ENCODE measurements around the gene CHST8. TPM values are rescaled to one million over a fixed set of nuclear protein-coding genes. Genes with fewer than 3 reads are reported as not detected.

The CHST8 gene
- total and polyA plus RNA-seq, 4 donors = 0.05 to 0.07 TPM; not detected in 2

DNA sequence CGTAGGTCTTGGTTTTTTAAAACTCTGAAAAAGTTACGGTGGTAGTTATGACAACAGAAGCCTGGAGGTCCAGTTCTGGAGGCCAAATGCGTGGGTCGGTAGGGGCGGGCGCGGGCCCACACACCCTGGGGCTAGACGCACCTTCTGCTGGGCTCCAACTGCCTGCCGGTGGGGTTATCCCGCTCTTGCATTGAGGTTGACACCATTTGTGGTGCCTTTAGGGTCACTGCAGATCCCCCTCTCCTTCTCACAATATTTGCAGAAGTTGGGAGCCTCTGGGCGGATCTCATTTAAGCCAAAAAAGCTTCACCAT lies 81.6 kb downstream of the CHST8 start:
- no peak for DNase-seq (ENCODE audit: low spot score)
- WGBS = 77% methylated on average over 11 of the region's 11 CpGs

DNA sequence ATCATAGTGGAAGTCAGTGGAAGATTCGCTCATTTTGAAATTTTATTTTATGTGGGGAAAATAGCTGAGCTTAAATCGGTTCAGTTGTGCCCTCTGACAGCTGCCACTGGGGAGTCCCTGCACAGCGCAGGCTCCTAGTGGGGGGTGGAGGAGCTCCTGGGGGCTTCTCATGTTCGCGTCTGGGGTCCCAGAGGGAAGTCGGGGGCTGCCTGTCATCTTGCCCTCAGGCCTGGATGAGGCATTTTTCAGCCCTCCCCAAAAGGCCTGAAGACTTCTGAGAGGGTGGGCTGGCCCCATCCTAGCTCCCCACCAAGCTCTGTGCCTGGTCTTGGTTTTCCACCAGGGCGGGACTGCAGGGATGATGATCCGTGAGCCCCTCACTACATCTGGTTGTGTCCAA lies 82.1 kb downstream of the CHST8 start:
- Histone ChIP-seq H3K4me3 (ENCODE audit: low read depth in 1 of 3, low read length in 3 of 3) (no peak overlapping the region), H3K27ac (ENCODE audit: low read depth in 1 of 2, low read length in 2 of 2) (no peak overlapping the region), H3K36me3 (ENCODE audit: control insufficient read depth in 4 of 4, insufficient read depth in 3 of 4, low read depth in 1 of 4, low read length in 3 of 4) (no peaks in the 10 kb centered on the region), H3K9me3 (ENCODE audit: control insufficient read depth in 4 of 4, low read length in 3 of 4) (no peaks in the 10 kb centered on the region), H3K4me1 (ENCODE audit: control insufficient read depth in 4 of 4, insufficient read depth in 4 of 4, low read length in 3 of 4) (no peaks in the 10 kb centered on the region), H3K9ac (ENCODE audit: low read depth in 1 of 2, low read length in 2 of 2) (no peak overlapping the region), H3K27me3 (ENCODE audit: control insufficient read depth in 4 of 4, insufficient read depth in 4 of 4, low read length in 3 of 4) (peaks cover 0 to 4% (median 0%) of the 10 kb centered on the region in 4 donors)
- 81% methylated on average over 8 of the region's 8 CpGs for WGBS
- TF ChIP-seq SP1 (IDR thresholded peaks at IDR 0.05) (no peak), FOXA2 (IDR thresholded peaks at IDR 0.05) (no peak), FOXA1 (IDR thresholded peaks at IDR 0.05) (no peak), HNF4A (conservative IDR thresholded peaks at IDR 0.05) (no peak), TAF1 (conservative IDR thresholded peaks at IDR 0.05) (no peak), RXRA (IDR thresholded peaks at IDR 0.05) (no peak)
- TF ChIP-seq, protein P1, sequence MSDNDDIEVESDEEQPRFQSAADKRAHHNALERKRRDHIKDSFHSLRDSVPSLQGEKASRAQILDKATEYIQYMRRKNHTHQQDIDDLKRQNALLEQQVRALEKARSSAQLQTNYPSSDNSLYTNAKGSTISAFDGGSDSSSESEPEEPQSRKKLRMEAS (IDR thresholded peaks at IDR 0.05) = no peak
- no peak for DNase-seq (ENCODE audit: low spot score)

More for the DNA sequence above, 81.6 kb downstream of the CHST8 start:
- TF ChIP-seq TAF1 (conservative IDR thresholded peaks at IDR 0.05) (no peak), FOXA1 (IDR thresholded peaks at IDR 0.05) (no peak), HNF4A (conservative IDR thresholded peaks at IDR 0.05) (no peak), HNF4G (IDR thresholded peaks at IDR 0.05) (no peak), YY1 (IDR thresholded peaks at IDR 0.05) (no peak), NR2F2 (IDR thresholded peaks at IDR 0.05) (no peak), GABPA (IDR thresholded peaks at IDR 0.05 in 1 of 2, conservative IDR thresholded peaks at IDR 0.05 in 1 of 2) (no peak), EGR1 (IDR thresholded peaks at IDR 0.05; ENCODE audit: low read depth in 2 of 2) (no peak), RXRA (IDR thresholded peaks at IDR 0.05) (no peak)
- TF ChIP-seq, protein P1 (IDR thresholded peaks at IDR 0.05) = no peak
- TF ChIP-seq, protein P2, sequence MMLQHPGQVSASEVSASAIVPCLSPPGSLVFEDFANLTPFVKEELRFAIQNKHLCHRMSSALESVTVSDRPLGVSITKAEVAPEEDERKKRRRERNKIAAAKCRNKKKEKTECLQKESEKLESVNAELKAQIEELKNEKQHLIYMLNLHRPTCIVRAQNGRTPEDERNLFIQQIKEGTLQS (IDR thresholded peaks at IDR 0.05) = no peak
- Histone ChIP-seq H3K27ac (ENCODE audit: low read depth in 1 of 2, low read length in 2 of 2) (no peak overlapping the region), H3K9me3 (ENCODE audit: control insufficient read depth in 4 of 4, low read length in 3 of 4) (no peaks in the 10 kb centered on the region), H3K27me3 (ENCODE audit: control insufficient read depth in 4 of 4, insufficient read depth in 4 of 4, low read length in 3 of 4) (peaks cover 0 to 4% (median 0%) of the 10 kb centered on the region in 4 donors), H3K9ac (ENCODE audit: low read depth in 1 of 2, low read length in 2 of 2) (no peak overlapping the region), H3K4me3 (ENCODE audit: low read depth in 1 of 3, low read length in 3 of 3) (no peak overlapping the region), H3K4me1 (ENCODE audit: control insufficient read depth in 4 of 4, insufficient read depth in 4 of 4, low read length in 3 of 4) (no peaks in the 10 kb centered on the region), H3K36me3 (ENCODE audit: control insufficient read depth in 4 of 4, insufficient read depth in 3 of 4, low read depth in 1 of 4, low read length in 3 of 4) (no peaks in the 10 kb centered on the region)

DNA sequence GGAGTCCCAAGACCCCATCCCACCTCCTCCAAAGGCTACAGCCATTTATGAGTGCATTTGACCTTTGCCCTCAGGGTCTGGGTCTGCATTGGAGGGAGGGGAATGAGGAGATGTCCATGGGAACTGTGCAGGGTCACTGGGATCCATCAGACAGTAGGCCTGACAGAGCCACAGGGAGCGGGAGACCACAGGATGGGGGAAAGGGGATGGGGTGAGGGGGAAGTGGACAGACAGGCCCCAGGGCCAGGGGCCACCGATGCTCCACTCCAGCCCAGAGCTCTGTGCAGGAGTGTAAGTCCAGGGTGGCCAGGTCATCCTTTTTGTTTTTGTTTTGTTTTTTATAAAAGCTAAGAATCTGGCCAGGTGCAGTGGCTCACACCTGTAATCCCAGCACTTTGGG lies 82.5 kb downstream of the CHST8 start:
- Histone ChIP-seq H3K27me3 (ENCODE audit: control insufficient read depth in 4 of 4, insufficient read depth in 4 of 4, low read length in 3 of 4) (peaks cover 0 to 4% (median 0%) of the 10 kb centered on the region in 4 donors), H3K4me3 (ENCODE audit: low read depth in 1 of 3, low read length in 3 of 3) (no peak overlapping the region), H3K4me1 (ENCODE audit: control insufficient read depth in 4 of 4, insufficient read depth in 4 of 4, low read length in 3 of 4) (no peaks in the 10 kb centered on the region), H3K36me3 (ENCODE audit: control insufficient read depth in 4 of 4, insufficient read depth in 3 of 4, low read depth in 1 of 4, low read length in 3 of 4) (no peaks in the 10 kb centered on the region), H3K9ac (ENCODE audit: low read depth in 1 of 2, low read length in 2 of 2) (no peak overlapping the region), H3K27ac (ENCODE audit: low read depth in 1 of 2, low read length in 2 of 2) (no peak overlapping the region), H3K9me3 (ENCODE audit: control insufficient read depth in 4 of 4, low read length in 3 of 4) (no peaks in the 10 kb centered on the region)
- no peak for TF ChIP-seq TAF1 (conservative IDR thresholded peaks at IDR 0.05)
- TF ChIP-seq CTCF (IDR thresholded peaks at IDR 0.05; ENCODE audit: low read depth, low read length, missing input control) = no peak
- TF ChIP-seq NR2F2 (IDR thresholded peaks at IDR 0.05) = no peak
- TF ChIP-seq EGR1 (IDR thresholded peaks at IDR 0.05; ENCODE audit: low read depth in 2 of 2) = no peak
- no peak for TF ChIP-seq FOXA1 (IDR thresholded peaks at IDR 0.05)
- TF ChIP-seq YY1 (IDR thresholded peaks at IDR 0.05) = no peak
- TF ChIP-seq RXRA (IDR thresholded peaks at IDR 0.05) = no peak
- no peak for TF ChIP-seq HNF4G (IDR thresholded peaks at IDR 0.05)
- TF ChIP-seq HNF4A (conservative IDR thresholded peaks at IDR 0.05) = no peak
- TF ChIP-seq, protein P2 (IDR thresholded peaks at IDR 0.05) = no peak
- no peak for TF ChIP-seq SP1 (IDR thresholded peaks at IDR 0.05)
- TF ChIP-seq, protein P3, sequence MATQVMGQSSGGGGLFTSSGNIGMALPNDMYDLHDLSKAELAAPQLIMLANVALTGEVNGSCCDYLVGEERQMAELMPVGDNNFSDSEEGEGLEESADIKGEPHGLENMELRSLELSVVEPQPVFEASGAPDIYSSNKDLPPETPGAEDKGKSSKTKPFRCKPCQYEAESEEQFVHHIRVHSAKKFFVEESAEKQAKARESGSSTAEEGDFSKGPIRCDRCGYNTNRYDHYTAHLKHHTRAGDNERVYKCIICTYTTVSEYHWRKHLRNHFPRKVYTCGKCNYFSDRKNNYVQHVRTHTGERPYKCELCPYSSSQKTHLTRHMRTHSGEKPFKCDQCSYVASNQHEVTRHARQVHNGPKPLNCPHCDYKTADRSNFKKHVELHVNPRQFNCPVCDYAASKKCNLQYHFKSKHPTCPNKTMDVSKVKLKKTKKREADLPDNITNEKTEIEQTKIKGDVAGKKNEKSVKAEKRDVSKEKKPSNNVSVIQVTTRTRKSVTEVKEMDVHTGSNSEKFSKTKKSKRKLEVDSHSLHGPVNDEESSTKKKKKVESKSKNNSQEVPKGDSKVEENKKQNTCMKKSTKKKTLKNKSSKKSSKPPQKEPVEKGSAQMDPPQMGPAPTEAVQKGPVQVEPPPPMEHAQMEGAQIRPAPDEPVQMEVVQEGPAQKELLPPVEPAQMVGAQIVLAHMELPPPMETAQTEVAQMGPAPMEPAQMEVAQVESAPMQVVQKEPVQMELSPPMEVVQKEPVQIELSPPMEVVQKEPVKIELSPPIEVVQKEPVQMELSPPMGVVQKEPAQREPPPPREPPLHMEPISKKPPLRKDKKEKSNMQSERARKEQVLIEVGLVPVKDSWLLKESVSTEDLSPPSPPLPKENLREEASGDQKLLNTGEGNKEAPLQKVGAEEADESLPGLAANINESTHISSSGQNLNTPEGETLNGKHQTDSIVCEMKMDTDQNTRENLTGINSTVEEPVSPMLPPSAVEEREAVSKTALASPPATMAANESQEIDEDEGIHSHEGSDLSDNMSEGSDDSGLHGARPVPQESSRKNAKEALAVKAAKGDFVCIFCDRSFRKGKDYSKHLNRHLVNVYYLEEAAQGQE (IDR thresholded peaks at IDR 0.05) = no peak
- 79% methylated on average over 2 of the region's 2 CpGs for WGBS
- no peak for DNase-seq (ENCODE audit: low spot score)
